Breast epithelium (tissue), 3 donors: Measurements from ENCODE around the gene DIP2B.

Experiments used
- CTCF ChIP-seq, 3 donors: fragments of 450-650 bp; IDR thresholded peaks; one replicate each; pipeline ENCODE4 v1.5.1; 2016 to 2017; ENCODE audit warnings: antibody characterized with exemption in 3 of 3, mild to moderate bottlenecking in 3 of 3, moderate library complexity in 3 of 3
- POLR2A ChIP-seq: fragments of 450-650 bp; IDR thresholded peaks from one replicate; pipeline ENCODE4 v1.6.1; 2016; ENCODE audit warnings: antibody characterized with exemption, mild to moderate bottlenecking, moderate library complexity

GRCh38 chr12:50690925-50691324 is 186.1 kb downstream of the DIP2B start:
- TF ChIP-seq CTCF (IDR thresholded peaks at IDR 0.05): no peak
- no peak for TF ChIP-seq POLR2A
